Activated CD8-positive, alpha-beta memory T cell treated with anti-CD3 and anti-CD28 coated beads, Interleukin-2, amount 50 U/mL, for 1 hour (primary cell): ENCODE data around the gene MALRD1.

Experiments
- DNase-seq: peaks from one replicate; pipeline ENCODE4 v3.0.0-alpha.2; 2020; ENCODE audit errors: extremely low read depth

MALRD1 gene

DNA sequence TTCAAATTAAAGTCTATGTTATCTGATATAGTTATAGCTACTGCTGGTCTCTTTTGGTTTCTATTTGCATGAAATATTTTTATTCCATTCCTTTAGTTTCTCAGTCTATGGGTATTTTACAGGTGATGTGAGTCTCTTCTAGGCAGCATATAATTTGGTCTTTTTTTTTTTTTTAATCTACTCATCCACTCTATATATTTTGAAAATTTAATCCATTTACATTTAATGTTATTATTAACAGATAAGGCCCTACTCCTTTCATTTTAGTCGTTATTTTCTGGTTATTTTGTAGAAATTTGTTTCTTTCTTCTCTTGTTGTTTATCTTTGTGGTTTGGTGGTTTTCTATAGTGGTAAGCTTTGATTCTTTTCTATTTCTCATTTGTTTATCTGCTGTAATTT lies 58.8 kb downstream of the MALRD1 start:
- no peak for DNase-seq

DNA sequence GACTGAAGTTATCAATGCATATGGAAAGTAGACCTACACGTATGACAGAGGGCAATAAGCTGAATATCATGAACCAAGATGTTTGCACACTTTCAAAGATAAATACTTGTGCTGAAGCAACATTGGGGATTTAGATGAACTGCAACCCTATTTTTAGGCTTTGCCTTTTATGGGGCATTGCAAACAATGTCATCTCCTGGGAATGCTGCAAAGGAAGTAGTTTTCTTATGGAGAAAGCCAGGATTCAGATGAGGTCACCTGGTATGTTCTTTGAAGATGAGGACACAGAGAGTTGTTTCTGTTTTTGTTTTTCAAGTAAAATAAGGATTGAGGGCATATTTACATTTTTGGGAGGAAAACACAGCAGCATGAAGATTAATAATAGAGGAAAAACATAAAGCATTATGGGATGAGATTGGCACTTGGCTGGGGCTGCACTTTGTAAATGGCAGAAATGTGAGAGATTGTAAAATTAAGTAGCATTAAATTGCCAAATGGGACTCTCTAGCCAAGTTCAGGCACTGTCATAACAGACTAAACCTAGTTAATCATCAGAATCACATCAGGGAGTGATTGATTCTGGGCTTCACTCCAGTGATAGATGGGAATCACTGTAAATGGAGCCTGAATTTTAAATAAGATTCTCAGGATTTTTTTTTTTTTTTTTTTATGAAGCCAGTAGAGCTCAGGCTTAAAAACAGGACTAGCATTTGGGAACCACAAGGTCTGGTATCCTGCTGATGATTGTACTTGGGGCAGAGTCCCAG lies 63.1 kb downstream of the MALRD1 start:
- DNase-seq = no peak

DNA sequence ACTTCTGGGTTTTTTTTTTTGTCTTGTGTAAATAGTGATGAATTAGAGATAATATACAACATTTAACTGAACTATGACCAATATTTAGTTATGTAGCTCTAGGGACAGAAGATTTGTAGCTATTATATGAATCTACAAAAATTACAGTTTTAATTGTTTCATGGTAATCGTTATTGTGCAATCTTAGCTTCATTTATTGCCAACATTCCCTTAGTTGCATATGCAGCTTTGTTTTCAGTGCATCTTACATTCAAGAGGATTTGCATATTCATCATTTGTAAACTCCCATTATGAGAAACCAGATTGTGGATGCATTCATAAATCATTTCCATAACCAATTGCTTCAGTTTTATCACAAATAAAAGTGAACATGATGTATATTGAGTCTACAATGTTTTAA lies 68.8 kb downstream of the MALRD1 start:
- no peak for DNase-seq

DNA sequence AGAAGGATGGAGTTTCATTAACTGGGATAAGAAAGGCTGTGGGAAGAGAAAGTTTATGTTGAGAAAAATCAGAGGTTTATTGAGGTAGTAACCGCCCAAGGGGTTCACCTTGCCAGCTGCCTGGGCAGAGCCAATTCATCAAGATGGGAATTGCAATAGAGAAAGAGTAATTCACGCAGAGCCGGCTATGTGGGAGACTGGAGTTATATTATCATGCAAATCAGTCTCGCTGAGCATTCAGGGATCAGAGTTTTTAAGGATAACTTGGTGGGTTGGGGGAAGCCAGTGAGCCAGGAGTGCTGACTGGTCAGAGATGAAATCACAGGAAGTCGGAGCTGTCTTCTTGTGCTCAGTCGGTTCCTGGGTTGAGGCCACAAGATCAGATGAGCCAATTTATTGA lies 70.6 kb downstream of the MALRD1 start:
- DNase-seq = no peak

DNA sequence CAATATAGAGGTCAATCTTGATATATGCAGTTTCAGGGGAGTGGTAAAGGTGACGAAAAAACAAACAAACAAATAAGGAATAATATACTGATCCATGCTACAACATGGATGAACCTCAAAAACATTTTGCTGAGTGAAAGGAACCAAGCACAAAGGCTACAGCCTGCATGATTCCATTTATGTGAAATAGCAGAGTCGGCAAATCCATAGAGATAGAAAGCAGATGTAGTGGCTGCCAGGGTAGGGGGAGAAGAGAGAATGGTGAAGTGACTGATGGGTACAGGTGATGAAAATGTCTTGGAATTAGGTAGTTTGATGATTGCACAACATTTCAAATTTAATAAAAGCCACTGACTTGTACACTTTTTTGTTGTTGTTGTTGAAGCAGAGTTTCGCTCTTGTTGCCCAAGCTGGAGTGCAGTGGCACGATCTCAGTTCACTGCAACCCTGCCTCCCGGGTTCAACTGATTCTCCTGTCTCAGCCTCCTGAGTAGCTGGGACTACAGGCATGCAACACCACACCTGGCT lies 71.8 kb downstream of the MALRD1 start:
- DNase-seq = no peak

DNA sequence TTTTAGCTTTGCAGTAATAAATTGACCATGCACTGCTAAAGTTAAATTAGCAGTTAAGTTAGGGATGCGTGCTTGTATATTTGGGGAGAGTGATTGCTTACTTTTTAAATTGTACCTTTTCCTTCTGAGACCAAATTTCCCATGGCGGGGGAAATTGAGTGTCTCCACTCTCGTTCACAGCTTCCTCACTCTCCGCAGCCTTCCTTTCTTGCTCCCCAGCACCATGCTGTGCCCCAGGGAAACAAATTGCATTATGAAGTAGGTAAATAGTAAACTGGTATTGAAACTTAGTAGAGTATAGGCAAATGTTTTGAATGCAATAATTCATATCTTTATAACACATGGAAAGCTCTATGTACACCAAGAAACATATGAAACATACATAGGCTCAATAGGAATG lies 85.4 kb downstream of the MALRD1 start:
- no peak for DNase-seq

DNA sequence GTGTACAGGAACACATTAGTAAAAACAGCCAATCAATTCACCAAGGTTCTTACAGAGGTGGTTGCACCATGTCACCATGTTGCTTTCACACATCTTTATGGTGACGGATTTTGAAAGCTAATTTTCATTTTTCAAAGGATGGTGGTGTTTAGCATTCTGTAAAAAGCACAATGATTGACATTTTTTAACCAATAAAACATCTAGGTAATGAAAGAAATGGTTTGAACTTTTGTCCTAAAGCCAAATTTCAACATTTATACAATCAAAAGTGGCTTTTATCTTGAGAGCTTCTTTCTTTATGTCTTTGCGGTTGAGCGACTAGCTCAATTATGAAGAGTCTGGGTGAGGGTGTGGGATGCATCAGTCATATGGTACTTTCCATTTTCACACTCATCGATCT lies 94.4 kb downstream of the MALRD1 start:
- DNase-seq = no peak

DNA sequence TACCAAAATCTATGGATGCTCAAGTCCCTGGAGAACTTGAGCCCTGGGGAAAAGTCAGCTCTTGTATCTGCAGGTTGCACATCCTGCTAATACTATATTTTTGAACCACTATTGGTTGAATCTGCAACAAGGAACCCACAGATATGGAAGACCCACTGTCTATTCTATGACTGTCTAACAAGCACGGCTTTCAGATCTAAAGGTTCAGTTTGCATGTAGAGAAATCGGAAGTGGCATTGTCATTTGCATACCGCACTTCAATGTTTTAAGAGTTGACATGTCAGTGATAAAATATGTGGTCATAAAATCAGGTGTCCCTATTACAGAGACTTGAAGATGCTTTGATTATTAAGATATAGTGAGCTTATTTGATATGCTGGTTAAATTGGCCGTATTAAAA lies 95.6 kb downstream of the MALRD1 start:
- no peak for DNase-seq

DNA sequence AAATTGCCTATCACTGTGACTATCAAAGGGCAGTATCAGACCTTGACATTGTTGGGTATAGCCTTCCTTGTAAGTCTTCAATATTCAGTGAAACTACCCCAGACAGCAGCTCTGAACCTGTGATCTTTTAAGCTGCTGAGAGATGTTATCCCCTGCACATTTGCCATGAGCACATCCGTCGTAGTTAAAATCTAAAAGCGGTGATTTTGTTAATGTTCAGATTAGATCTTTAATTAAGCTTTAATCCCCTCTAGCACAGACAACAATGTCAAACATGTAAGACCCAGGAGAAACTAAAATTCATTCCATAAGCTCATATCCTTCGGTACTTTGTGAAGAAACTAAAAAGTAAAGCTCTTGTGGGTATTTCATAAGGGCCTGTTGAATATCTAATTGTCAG lies 105.8 kb downstream of the MALRD1 start:
- DNase-seq = no peak

DNA sequence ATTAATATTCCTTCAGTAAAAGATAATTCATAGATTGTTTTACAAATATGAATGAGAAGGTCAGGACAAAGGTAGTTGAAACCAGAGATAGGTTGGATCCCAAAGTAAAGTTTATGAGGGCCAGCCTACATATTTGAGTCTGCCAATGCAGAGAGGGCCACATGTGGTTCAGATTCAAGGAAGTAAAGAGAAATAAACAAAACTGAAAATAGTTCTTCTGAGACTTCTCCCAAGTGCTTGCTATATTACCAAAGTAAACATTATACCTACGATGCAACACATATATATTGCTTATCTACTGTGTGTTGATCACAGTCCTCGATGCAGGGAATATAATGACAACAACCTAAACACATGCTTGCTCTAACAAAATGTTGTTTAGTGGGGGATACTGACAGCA lies 109.8 kb downstream of the MALRD1 start:
- no peak for DNase-seq

DNA sequence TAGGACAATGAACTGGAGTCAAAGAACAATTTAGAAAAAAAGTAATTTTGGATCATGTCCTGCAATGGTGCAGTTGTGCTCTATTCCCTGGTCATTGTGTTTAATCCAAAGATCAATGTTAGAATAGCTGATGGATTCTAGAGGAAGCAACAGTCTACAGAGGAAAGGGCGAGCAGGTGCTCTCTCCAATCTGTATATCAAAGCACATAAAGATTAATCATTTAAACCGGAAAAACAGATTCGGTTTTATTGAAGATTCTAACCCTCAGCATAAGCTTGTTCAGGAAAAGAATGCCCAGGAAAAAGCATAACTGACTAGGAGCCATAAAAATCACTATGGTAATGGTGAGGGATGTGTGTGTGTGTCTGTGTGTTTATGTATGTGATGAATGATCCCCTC lies 110.3 kb downstream of the MALRD1 start:
- DNase-seq = no peak

DNA sequence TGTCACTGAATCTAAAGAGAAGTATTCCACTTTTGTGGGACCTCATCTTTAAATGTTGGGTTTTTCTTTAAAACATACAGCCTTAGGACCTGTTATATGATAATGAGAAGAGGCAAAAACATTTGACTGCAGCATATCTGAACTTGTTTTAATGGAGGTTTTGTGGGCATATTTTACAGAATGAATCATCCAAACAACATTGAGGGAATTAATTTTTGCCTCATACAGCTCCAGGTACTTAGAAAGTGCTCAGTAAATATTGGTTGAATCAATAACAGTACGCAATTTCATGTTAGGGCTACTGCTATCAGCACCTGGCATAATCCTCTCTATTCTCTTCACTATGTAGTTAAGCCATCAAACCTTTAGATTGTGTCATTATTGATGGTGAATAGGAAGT lies 115.9 kb downstream of the MALRD1 start:
- no peak for DNase-seq

DNA sequence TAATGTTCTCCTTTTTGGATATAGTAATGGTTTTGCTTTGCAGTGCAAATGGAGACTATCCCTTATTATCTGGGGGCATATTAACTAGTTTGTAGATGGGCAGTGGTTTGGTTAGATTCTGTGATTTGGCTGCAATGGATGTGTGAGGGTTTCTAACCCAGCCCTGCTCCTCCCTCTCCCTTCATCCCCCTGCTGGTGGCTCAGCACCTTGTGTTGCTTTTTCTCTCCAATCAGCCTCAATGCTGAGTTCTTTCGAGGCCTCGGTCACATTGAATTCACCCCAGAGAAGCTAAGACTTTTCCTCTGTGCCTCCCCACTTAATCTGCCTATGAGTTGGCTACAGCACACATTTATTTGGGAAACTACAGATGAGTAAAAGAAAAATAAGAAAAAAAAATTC lies 120.0 kb downstream of the MALRD1 start:
- no peak for DNase-seq

DNA sequence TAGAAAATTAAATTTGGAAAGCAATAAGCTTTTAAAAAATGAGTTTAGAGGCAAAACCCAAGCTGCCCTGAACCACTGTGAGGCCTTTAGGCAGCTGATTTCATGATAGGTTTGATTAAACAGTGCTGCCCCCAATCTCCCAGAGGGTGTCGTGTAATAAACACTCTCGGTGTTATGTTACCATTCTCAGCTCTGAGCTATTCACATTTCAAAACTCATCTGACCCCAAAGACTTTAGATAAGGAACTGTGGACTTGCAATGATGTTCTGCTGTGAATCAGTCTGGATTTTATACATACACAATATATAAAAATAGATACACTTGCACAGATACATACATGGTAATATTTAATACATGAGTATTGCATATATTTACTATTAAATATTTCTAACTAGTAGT lies 120.4 kb downstream of the MALRD1 start:
- DNase-seq = no peak

DNA sequence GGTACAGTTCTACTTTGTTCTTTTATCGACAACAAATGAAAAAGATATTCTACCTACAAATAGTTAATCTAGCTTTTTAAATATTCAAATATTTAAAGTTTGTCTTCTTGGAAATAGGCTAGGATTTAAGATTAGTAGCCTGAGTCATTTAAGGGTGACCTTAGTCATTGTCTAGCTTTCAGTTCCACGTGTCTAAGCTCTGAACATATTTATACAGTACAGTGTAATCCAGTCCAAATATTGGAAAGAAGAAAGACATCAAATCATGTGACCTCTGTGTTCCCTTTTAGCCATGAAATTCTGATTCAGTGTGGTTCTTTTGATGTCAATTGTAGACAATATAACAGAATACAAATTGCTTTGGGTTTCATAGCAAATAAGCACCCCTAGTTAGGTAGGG lies 121.1 kb downstream of the MALRD1 start:
- no peak for DNase-seq

DNA sequence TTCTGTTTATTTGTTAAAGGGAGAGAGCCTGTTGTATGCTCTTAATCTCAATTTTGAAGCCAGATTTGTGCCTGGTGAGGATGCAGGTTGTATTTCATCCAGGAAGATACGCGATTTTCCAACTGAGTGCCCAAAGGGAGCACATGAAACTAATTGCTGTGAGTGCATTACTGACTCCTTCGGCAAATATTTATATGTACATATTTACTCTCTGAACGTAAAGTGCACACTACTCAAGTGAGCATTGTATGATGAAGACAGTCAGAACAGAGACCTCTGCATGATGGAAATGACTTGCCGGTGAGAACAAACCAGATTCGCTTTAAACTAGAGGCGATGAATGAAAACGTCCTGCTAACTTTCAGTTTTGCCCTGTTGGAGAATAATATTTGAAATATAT lies 130.1 kb downstream of the MALRD1 start:
- no peak for DNase-seq

DNA sequence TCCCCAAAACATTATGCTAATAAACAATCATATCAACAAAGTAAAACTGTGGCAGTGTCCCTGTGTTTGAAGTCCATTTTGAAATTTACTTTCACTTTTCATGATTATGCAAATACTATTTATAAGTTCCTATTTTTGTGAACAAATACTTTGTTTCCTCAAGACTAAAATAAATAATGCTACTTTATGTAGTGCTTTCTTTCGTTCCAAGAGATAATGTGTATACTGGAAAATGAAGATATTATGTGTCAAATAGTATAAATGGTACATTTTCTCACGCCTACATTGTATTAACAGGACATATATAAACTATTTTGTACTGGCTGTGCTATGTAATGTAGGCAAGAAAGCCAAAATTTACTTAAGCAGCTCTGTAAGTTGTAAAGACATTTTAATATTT lies 136.3 kb downstream of the MALRD1 start:
- no peak for DNase-seq

DNA sequence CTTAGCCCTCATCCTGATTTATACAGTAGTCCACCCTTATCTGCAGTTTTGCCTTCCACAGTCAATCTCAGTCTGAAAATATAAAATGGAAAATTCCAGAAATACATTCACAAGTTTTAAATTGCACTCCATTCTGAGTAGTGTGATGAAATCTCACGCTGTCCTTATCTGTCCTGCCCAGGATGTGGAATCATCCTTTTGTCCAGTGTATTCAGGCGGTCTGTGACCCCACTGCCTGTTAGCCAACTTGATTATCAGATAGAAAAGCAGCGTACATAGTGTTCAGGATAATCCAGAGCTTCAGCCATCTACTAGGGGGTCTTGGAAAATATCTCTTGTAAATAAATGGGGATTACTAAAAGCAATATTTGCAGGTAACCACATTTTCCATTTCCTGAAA lies 146.3 kb downstream of the MALRD1 start:
- no peak for DNase-seq

DNA sequence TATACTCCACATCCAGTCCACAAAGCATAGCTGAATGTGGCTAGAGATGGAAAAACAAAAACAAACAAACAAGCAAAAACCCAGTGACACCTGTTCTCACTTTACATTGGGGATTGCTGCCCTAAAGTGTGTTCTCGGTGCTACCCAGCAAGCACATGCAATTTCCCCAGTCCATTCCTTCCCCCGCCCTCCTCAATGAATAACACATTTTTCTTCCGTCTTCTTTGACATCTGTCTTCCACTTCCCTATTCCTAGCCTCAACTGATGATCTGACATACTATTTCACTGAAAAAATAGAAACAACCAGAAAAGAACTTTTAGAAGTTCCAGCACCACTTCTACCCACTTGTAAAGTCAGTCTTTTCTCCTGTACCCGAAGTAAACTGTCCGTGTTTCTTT lies 147.1 kb downstream of the MALRD1 start:
- DNase-seq = no peak

DNA sequence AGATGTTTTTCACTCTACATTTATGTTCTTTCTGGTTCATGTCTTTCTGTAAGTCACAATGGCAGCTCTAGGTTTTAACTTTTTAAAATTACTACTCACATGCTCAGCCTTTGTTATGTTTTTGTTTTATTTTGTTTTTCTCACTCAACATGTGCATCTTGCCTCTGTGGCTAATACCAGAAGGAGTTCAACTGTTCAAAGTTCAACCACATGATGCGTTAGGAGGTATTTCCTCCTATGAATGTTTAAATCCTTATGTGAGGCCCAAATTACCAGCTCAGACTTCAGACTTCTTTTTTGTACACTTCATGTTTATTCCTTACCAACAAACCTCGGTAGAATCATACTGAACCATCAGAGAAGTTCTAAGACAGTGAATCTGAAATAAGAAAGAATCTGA lies 151.6 kb downstream of the MALRD1 start:
- no peak for DNase-seq

DNA sequence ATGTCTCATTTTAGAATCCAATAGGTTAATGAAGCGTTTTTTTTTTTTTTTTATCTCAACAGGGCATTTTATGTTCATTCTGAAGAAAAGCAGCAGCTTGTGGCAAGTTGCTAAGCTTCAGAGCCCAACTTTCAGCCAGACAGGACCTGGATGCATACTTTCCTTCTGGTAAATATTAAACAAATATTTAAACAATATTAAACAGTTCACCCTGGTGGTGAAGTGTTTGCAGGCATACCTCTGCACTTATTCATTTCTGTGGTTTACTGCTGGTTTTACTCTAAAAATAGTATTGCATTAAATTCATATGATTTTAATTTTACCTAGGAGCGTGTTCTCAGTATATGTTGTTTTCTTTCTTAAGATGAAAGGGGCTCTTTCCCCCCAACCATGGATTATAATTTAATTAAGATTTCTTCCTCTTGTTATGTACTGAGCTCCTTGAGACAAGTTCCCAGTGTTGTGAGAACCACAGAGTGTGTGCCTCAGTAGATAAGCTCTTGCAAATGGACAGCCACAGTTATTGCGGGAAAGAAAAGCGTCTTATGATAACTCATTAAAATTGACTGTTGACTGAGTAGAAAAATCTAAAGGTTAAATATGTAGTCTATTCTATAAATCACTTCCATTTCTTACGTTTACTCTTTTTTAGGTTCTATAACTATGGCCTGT lies 155.8 kb downstream of the MALRD1 start:
- no peak for DNase-seq

DNA sequence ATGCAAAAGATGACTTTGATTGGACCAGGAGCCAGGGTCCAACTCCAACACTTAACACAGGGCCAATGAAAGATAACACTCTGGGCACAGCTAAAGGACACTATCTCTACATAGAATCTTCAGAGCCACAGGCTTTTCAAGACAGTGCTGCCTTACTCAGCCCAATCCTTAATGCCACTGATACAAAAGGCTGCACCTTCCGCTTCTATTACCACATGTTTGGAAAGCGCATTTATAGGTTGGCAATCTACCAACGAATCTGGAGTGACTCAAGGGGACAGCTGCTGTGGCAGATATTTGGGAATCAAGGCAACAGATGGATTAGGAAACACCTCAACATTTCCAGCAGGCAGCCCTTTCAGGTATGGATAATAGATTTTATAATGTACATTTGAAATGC lies 160.7 kb downstream of the MALRD1 start:
- no peak for DNase-seq

DNA sequence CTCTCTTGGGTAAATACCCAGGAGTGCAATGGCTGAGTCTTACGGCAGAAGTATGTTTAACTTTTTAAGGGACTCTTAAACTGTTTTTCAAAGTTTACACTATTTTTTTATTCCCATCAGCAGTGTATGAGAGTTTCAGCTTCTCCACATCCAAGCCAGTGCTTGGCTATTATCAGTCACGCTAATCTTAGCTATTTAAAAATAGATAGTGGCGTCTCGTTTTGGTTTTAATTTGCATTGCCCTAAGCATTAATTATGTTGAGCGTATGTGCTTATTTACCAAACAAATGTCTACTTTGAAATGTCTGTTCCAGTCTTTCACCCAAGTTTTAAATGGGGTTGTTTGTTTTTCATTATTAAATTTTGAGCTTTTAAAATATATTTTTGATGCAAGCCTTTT lies 164.0 kb downstream of the MALRD1 start:
- no peak for DNase-seq

DNA sequence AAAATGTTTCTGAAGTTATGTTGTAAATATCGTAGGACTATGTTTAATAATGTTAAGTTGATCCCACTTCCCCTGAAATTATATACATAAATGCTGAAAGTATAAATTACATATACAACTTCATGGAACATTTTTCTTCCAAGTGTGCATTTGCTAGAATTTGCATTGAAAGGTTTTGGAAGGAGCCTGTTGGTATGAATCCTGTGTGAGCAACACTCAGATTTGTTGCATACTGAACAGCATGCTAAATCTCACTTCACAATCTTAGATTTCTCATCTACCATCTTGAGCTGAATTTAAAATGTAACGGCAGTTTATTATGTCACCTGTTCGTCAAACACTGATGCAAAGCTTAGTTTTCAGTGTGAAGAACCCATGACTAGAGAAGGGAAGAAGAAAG lies 172.6 kb downstream of the MALRD1 start:
- no peak for DNase-seq
